Activated naive CD4-positive, alpha-beta T cell treated with anti-CD3 and anti-CD28 coated beads, Interleukin-2, amount 50 U/mL, for 72 hours (primary cell): ENCODE results near the gene CYTH4. TPM values are rescaled to one million over a fixed set of nuclear protein-coding genes. Genes with fewer than 3 reads are reported as not detected.

Source experiments
- ATAC-seq, 2 donors: fragments of 150-1000 bp; cut with Tn5 transposase; 2 replicates each; pipeline ENCODE4 v1.10.0; 2021; ENCODE audit warnings: mild to moderate bottlenecking in 2 of 2, moderate library complexity in 2 of 2
- DNase-seq, 2 donors: peaks; one replicate each; pipeline ENCODE4 v3.0.0; 2021 to 2022; ENCODE audit warnings: low spot score in 2 of 2
- H3K27ac Mint-ChIP-seq, 2 donors: one replicate each; pipeline ENCODE4 v1.8.0; 2022; ENCODE audit warnings: mild to moderate bottlenecking in 2 of 2, mixed read lengths in 2 of 2
- H3K36me3 Mint-ChIP-seq, 2 donors: one replicate each; pipeline ENCODE4 v1.8.0; 2022; ENCODE audit warnings: mixed read lengths in 2 of 2
- H3K9me3 Mint-ChIP-seq, 2 donors: one replicate each; pipeline ENCODE4 v1.8.0; 2022; ENCODE audit warnings: mixed read lengths in 2 of 2
- total RNA-seq, 2 donors: library from RNA; stranded (reverse); gene quantifications; one replicate each; pipeline ENCODE4 v1.2.3, GENCODE V29; 2022

Gene CYTH4
- total RNA-seq, 2 donors from 2014 or later, result 60.7 to 69.7 TPM

- Mint-ChIP-seq H3K27ac (no peak overlapping the region), H3K9me3 (no peaks in the 10 kb centered on the region), H3K36me3 (no peaks in the 10 kb centered on the region)
- ATAC-seq, result no peak
- no peak for DNase-seq
Observed at GRCh38 chr22:37352481-37352880, 70.2 kb downstream of the CYTH4 start.

GRCh38 chr22:37353839-37354238 is 71.5 kb downstream of the CYTH4 start:
- Mint-ChIP-seq H3K9me3 (no peaks in the 10 kb centered on the region), H3K36me3 (no peaks in the 10 kb centered on the region), H3K27ac (no peak overlapping the region)
- DNase-seq, result no peak
- no peak for ATAC-seq

- Mint-ChIP-seq H3K27ac (no peak overlapping the region), H3K36me3 (no peaks in the 10 kb centered on the region), H3K9me3 (no peaks in the 10 kb centered on the region)
- DNase-seq (no peak), ATAC-seq (no peak)
Observed at GRCh38 chr22:37354261-37354660, 72.0 kb downstream of the CYTH4 start.

GRCh38 chr22:37354670-37355069 is 72.4 kb downstream of the CYTH4 start:
- DNase-seq, result no peak
- ATAC-seq, result no peak
- Mint-ChIP-seq H3K9me3 (no peaks in the 10 kb centered on the region), H3K36me3 (no peaks in the 10 kb centered on the region), H3K27ac (no peak overlapping the region)

- Mint-ChIP-seq H3K36me3 (no peaks in the 10 kb centered on the region), H3K9me3 (no peaks in the 10 kb centered on the region), H3K27ac (no peak overlapping the region)
- DNase-seq (no peak), ATAC-seq (no peak)
Observed at GRCh38 chr22:37355174-37355573, 72.9 kb downstream of the CYTH4 start.

GRCh38 chr22:37356922-37357321 is 74.6 kb downstream of the CYTH4 start:
- no peaks in the 10 kb centered on the region for H3K36me3 Mint-ChIP-seq
- no peaks in the 10 kb centered on the region for H3K9me3 Mint-ChIP-seq
- DNase-seq (no peak), ATAC-seq (no peak)
- H3K27ac Mint-ChIP-seq, result no peak overlapping the region

GRCh38 chr22:37357446-37358075 is 75.3 kb downstream of the CYTH4 start:
- DNase-seq, result no peak
- ATAC-seq, result no peak
- Mint-ChIP-seq H3K27ac (no peak overlapping the region), H3K9me3 (no peaks in the 10 kb centered on the region), H3K36me3 (no peaks in the 10 kb centered on the region)

- no peaks in the 10 kb centered on the region for H3K36me3 Mint-ChIP-seq
- no peak for ATAC-seq
- no peak overlapping the region for H3K27ac Mint-ChIP-seq
- no peaks in the 10 kb centered on the region for H3K9me3 Mint-ChIP-seq
- DNase-seq, result no peak
Observed at GRCh38 chr22:37358386-37358785, 76.1 kb downstream of the CYTH4 start.

GRCh38 chr22:37358917-37359316 is 76.6 kb downstream of the CYTH4 start:
- DNase-seq (no peak), ATAC-seq (no peak)
- no peaks in the 10 kb centered on the region for H3K9me3 Mint-ChIP-seq
- H3K36me3 Mint-ChIP-seq, result no peaks in the 10 kb centered on the region
- H3K27ac Mint-ChIP-seq, result no peak overlapping the region

- ATAC-seq (no peak), DNase-seq (no peak)
Observed at GRCh38 chr22:37362621-37363020, 80.3 kb downstream of the CYTH4 start.

GRCh38 chr22:37363261-37363992 is 81.1 kb downstream of the CYTH4 start:
- no peaks in the 10 kb centered on the region for H3K36me3 Mint-ChIP-seq
- no peak for ATAC-seq

More at GRCh38 chr22:37362621-37363020, 80.3 kb downstream of the CYTH4 start:
- Mint-ChIP-seq H3K27ac (peak overlapping the region in 1 of 2 donors; percentile 54), H3K9me3 (no peaks in the 10 kb centered on the region), H3K36me3 (no peaks in the 10 kb centered on the region)

More at GRCh38 chr22:37363261-37363992, 81.1 kb downstream of the CYTH4 start:
- no peaks in the 10 kb centered on the region for H3K9me3 Mint-ChIP-seq
- no peak for DNase-seq
- H3K27ac Mint-ChIP-seq, result peak overlapping the region; percentile 39 to 54

Other genes starting within 250 kb of the CYTH4 start
- 10 to 100 TPM; 20.0 to 35.7 TPM for gene KCTD17, start 230.8 kb upstream of the CYTH4 start, total RNA-seq
- gene TMPRSS6, start 172.8 kb upstream of the CYTH4 start, total RNA-seq, result 10 to 100 TPM in 1 of 2 donors, 1 to 10 TPM in 1; 8.7 to 27.8 TPM
- 100 to 1,000 TPM; 170 to 253 TPM for gene IL2RB, start 132.6 kb upstream of the CYTH4 start, total RNA-seq
- gene C1QTNF6, start 94.3 kb upstream of the CYTH4 start, total RNA-seq, result 10 to 100 TPM; 13.8 to 14.5 TPM
- 10 to 100 TPM in 1 of 2 donors, 1 to 10 TPM in 1; 5.2 to 28.1 TPM for gene SSTR3, start 70.0 kb upstream of the CYTH4 start, total RNA-seq
- 100 to 1,000 TPM; 655 to 769 TPM for gene RAC2, start 38.2 kb upstream of the CYTH4 start, total RNA-seq
- gene ELFN2, start 145.0 kb downstream of the CYTH4 start, total RNA-seq, result 1 to 10 TPM in 1 of 2 donors, under 1 TPM in 1; 0.41 to 2.0 TPM
- gene MFNG, start 203.9 kb downstream of the CYTH4 start, total RNA-seq, result 100 to 1,000 TPM in 1 of 2 donors, 10 to 100 TPM in 1; 88.7 to 169 TPM
- gene CARD10, start 236.9 kb downstream of the CYTH4 start, total RNA-seq, result under 1 TPM; 0.09 to 0.51 TPM